ENCODE data around the gene ARHGEF19. TPM values are rescaled to one million over a fixed set of nuclear protein-coding genes. Genes with fewer than 3 reads are reported as not detected.

Gene ARHGEF19
- total and polyA plus RNA-seq, 7 donors = 0.99 to 2.4 (median 1.3) TPM

GRCh38 chr1:16236511-16237342 lies 24.3 kb upstream of the ARHGEF19 start, which contains the start of gene CPLANE2:
CPLANE2 (minus strand) TSS chr1:16237183; CDS start chr1:16236742, 441 bp downstream.
- peak; percentile 92 to 95 (median 92) for ATAC-seq
- Histone ChIP-seq H3K4me1 (peaks cover 11% of the 10 kb centered on the region), H3K27ac (peak within 1 kb of the TSS; percentile 82), H3K36me3 (ENCODE audit: insufficient read depth in 1 of 2, low read depth in 1 of 2) (peaks cover 0 to 2% of the 10 kb centered on the region in 2 donors), H3K4me3 (peak within 1 kb of the TSS; percentile 70), H3K27me3 (ENCODE audit: insufficient read depth in 3 of 3, low read length in 2 of 3) (no peaks in the 10 kb centered on the region), H3K9me3 (no peaks in the 10 kb centered on the region)
- intact Hi-C loops (cut with DNase I) = no loop called here
- peak; percentile 93 to 96 for DNase-seq
- WGBS, 3 donors = 1 to 2% (median 2%) methylated on average over 53 to 57 of the region's 57 CpGs
- TF ChIP-seq CTCF (IDR thresholded peaks at IDR 0.05) = no peak

GRCh38 chr1:16235944-16236510 lies 23.6 kb upstream of the ARHGEF19 start:
- intact Hi-C loops (cut with DNase I) = no loop called here
- TF ChIP-seq CTCF (IDR thresholded peaks at IDR 0.05) = peak; percentile 14
- Histone ChIP-seq H3K27me3 (ENCODE audit: insufficient read depth in 3 of 3, low read length in 2 of 3) (no peaks in the 10 kb centered on the region), H3K4me1 (peaks cover 11% of the 10 kb centered on the region), H3K36me3 (ENCODE audit: insufficient read depth in 1 of 2, low read depth in 1 of 2) (peaks cover 0 to 7% of the 10 kb centered on the region in 2 donors), H3K27ac (peak overlapping the region; percentile 82), H3K4me3 (peak overlapping the region; percentile 70), H3K9me3 (no peaks in the 10 kb centered on the region)
- DNase-seq (no peak), ATAC-seq (peak; percentile 66 to 74 (median 74))
- WGBS, 3 donors = 25 to 35% (median 32%) methylated on average over 6 of the region's 6 CpGs

DNA sequence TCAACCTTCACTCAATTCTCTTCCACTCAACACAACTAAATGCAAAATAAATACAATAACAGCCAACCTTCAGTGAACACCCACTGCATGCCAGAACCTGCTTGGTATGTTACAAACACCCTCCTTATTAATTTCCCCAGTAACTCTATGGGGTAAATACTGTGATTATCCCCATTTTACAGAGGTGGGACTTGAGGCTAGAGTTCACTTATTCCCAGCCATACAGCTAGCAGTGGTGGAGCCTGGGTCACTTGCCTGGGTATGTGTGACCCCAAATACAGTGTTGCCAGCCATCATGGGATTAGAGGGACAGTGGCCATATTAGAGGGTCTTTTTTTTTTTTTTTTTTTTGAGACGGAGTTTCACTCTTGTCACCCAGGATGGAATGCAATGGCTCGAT lies 22.9 kb upstream of the ARHGEF19 start:
- Histone ChIP-seq H3K27ac (no peak overlapping the region), H3K36me3 (ENCODE audit: insufficient read depth in 1 of 2, low read depth in 1 of 2) (peaks cover 0 to 7% of the 10 kb centered on the region in 2 donors)
- intact Hi-C loops (cut with DNase I) = no loop called here

GRCh38 chr1:16233431-16233830 lies 21.0 kb upstream of the ARHGEF19 start:
- no peak for TF ChIP-seq CTCF (IDR thresholded peaks at IDR 0.05)
- Histone ChIP-seq H3K9me3 (no peaks in the 10 kb centered on the region), H3K27ac (no peak overlapping the region), H3K27me3 (ENCODE audit: insufficient read depth in 3 of 3, low read length in 2 of 3) (peaks cover 0 to 2% (median 0%) of the 10 kb centered on the region in 3 donors), H3K4me1 (peaks cover 11% of the 10 kb centered on the region), H3K4me3 (no peak overlapping the region), H3K36me3 (ENCODE audit: insufficient read depth in 1 of 2, low read depth in 1 of 2) (peaks cover 0 to 7% of the 10 kb centered on the region in 2 donors)
- WGBS, 3 donors = 93 to 96% (median 96%) methylated on average over 8 of the region's 8 CpGs
- DNase-seq (no peak), ATAC-seq (no peak)
- intact Hi-C loops (cut with DNase I) = no loop called here

More for the DNA sequence above, 22.9 kb upstream of the ARHGEF19 start:
- DNase-seq = no peak
- TF ChIP-seq CTCF (IDR thresholded peaks at IDR 0.05) = no peak
- H3K9me3 ChIP-seq = no peaks in the 10 kb centered on the region
- no peaks in the 10 kb centered on the region for H3K27me3 ChIP-seq (ENCODE audit: insufficient read depth in 3 of 3, low read length in 2 of 3)
- H3K4me3 ChIP-seq = no peak overlapping the region
- WGBS, 3 donors = 85 to 94% (median 85%) methylated on average over 2 of the region's 2 CpGs
- H3K4me1 ChIP-seq = peaks cover 11% of the 10 kb centered on the region
- ATAC-seq = no peak
